ENCODE results near the gene HEXIM1.
"Not testable (repeated sequence)": the region's sequence is repeated elsewhere in the genome, so short reads cannot be mapped to it uniquely, and the experiment has no call there.

Gene HEXIM1

GRCh38 chr17:45118691-45119090, 29.6 kb upstream of the HEXIM1 start:
- no peak overlapping the region for H3K4me3 ChIP-seq (ENCODE audit: low read depth, low read length)
- DNase-seq (ENCODE audit: low read depth) = no peak
- no peak for TF ChIP-seq CTCF (IDR thresholded peaks at IDR 0.05; ENCODE audit: low read depth, low read length, missing control alignments)

GRCh38 chr17:45119964-45120363, 28.3 kb upstream of the HEXIM1 start:
- no peak overlapping the region for H3K4me3 ChIP-seq (ENCODE audit: low read depth, low read length)
- TF ChIP-seq CTCF (IDR thresholded peaks at IDR 0.05; ENCODE audit: low read depth, low read length, missing control alignments) = no peak
- no peak for DNase-seq (ENCODE audit: low read depth)

GRCh38 chr17:45120558-45120957, 27.7 kb upstream of the HEXIM1 start:
- no peak overlapping the region for H3K4me3 ChIP-seq (ENCODE audit: low read depth, low read length)
- DNase-seq (ENCODE audit: low read depth) = no peak
- no peak for TF ChIP-seq CTCF (IDR thresholded peaks at IDR 0.05; ENCODE audit: low read depth, low read length, missing control alignments)

- no peak for DNase-seq (ENCODE audit: low read depth)
- no peak overlapping the region for H3K4me3 ChIP-seq (ENCODE audit: low read depth, low read length)
- no peak for TF ChIP-seq CTCF (IDR thresholded peaks at IDR 0.05; ENCODE audit: low read depth, low read length, missing control alignments)
These were observed 27.2 kb upstream of the HEXIM1 start for GRCh38 chr17:45121055-45121454.

GRCh38 chr17:45123076-45123770, 25.1 kb upstream of the HEXIM1 start:
- H3K4me3 ChIP-seq (ENCODE audit: low read depth, low read length) = no peak overlapping the region
- no peak for TF ChIP-seq CTCF (IDR thresholded peaks at IDR 0.05; ENCODE audit: low read depth, low read length, missing control alignments)
- DNase-seq (ENCODE audit: low read depth) = no peak

GRCh38 chr17:45123930-45124796, 24.1 kb upstream of the HEXIM1 start:
- no peak for TF ChIP-seq CTCF (IDR thresholded peaks at IDR 0.05; ENCODE audit: low read depth, low read length, missing control alignments)
- no peak overlapping the region for H3K4me3 ChIP-seq (ENCODE audit: low read depth, low read length)
- no peak for DNase-seq (ENCODE audit: low read depth)

GRCh38 chr17:45124797-45125122, 23.5 kb upstream of the HEXIM1 start:
- H3K4me3 ChIP-seq (ENCODE audit: low read depth, low read length); DNase-seq (ENCODE audit: low read depth): not testable (repeated sequence)
